ENCODE data around the gene RNLS.

The RNLS gene

GRCh38 chr10:88226891-88227290, 356.2 kb downstream of the RNLS start:
- H3K4me1 ChIP-seq (ENCODE audit: control insufficient read depth, insufficient read depth, low read length), result peaks cover 13% of the 10 kb centered on the region
- H3K4me3 ChIP-seq (ENCODE audit: low read depth, low read length), result no peak overlapping the region
- H3K27ac ChIP-seq (ENCODE audit: extremely low read depth, low read depth, low read length), result no peak overlapping the region
- ChIA-PET CTCF (interaction anchor here (0.5 to 1.1 kb wide), 3 partner anchors 114 to 198 kb away, joined by 4 to 6 read pairs (median 4); no protein-coding TSS in a partner anchor), POLR2A (no interaction called here)
- H3K36me3 ChIP-seq (ENCODE audit: control insufficient read depth in 2 of 2, insufficient read depth in 1 of 2, low read length in 2 of 2), result no peaks in the 10 kb centered on the region
- H3K9me3 ChIP-seq (ENCODE audit: control insufficient read depth, insufficient read depth, low read depth, low read length), result no peaks in the 10 kb centered on the region
- TF ChIP-seq ZNF76 (tag by site-specific recombination; IDR thresholded peaks at IDR 0.05; ENCODE audit: borderline replicate concordance, low read depth) (no peak), ZNF560 (tag by site-specific recombination; IDR thresholded peaks at IDR 0.05; ENCODE audit: borderline replicate concordance) (no peak), ZNF521 (tag by site-specific recombination; IDR thresholded peaks at IDR 0.05) (no peak), ZNF266 (tag by site-specific recombination; IDR thresholded peaks at IDR 0.05; ENCODE audit: low read depth) (no peak), ZNF530 (tag by site-specific recombination; IDR thresholded peaks at IDR 0.05; ENCODE audit: low read depth) (no peak), ZNF664 (tag by site-specific recombination; IDR thresholded peaks at IDR 0.05) (no peak)

GRCh38 chr10:88226071-88226659, 357.0 kb downstream of the RNLS start:
- Histone ChIP-seq H3K9me3 (ENCODE audit: control insufficient read depth, insufficient read depth, low read depth, low read length) (no peaks in the 10 kb centered on the region), H3K4me1 (ENCODE audit: control insufficient read depth, insufficient read depth, low read length) (peaks cover 13% of the 10 kb centered on the region), H3K36me3 (ENCODE audit: control insufficient read depth in 2 of 2, insufficient read depth in 1 of 2, low read length in 2 of 2) (no peaks in the 10 kb centered on the region), H3K27ac (ENCODE audit: extremely low read depth, low read depth, low read length) (no peak overlapping the region), H3K4me3 (ENCODE audit: low read depth, low read length) (no peak overlapping the region)
- ChIA-PET CTCF (interaction anchor here (0.8 to 1.6 kb wide), 3 partner anchors 163 to 199 kb away, joined by 3 to 6 read pairs (median 4); no protein-coding TSS in a partner anchor), POLR2A (no interaction called here)
- no peak for TF ChIP-seq PATZ1 (tag by site-specific recombination; IDR thresholded peaks at IDR 0.05)
- no peak for TF ChIP-seq YY2 (tag by site-specific recombination; IDR thresholded peaks at IDR 0.05)
- no peak for TF ChIP-seq ZNF561 (tag by site-specific recombination; IDR thresholded peaks at IDR 0.05; ENCODE audit: borderline replicate concordance)
- TF ChIP-seq ZFP3 (tag by site-specific recombination; IDR thresholded peaks at IDR 0.05; ENCODE audit: low read depth), result no peak
- no peak for TF ChIP-seq SALL2 (tag by site-specific recombination; IDR thresholded peaks at IDR 0.05; ENCODE audit: borderline replicate concordance)
- TF ChIP-seq ZBTB48 (tag by site-specific recombination; IDR thresholded peaks at IDR 0.05), result no peak
- TF ChIP-seq ZNF747 (tag by site-specific recombination; IDR thresholded peaks at IDR 0.05), result no peak
- TF ChIP-seq ZNF837 (tag by site-specific recombination; IDR thresholded peaks at IDR 0.05), result no peak
- no peak for TF ChIP-seq KLF1 (tag by site-specific recombination; IDR thresholded peaks at IDR 0.05)
